Endothelial cell of umbilical vein (primary cell): Measurements from ENCODE around the gene GGACT. TPM values are rescaled to one million over a fixed set of nuclear protein-coding genes. Genes with fewer than 3 reads are reported as not detected.

Experiments
- BruUV-seq: library from RNA; stranded (reverse); fragments of 400-500 nt; replicated peaks from 2 replicates; lab custom pipeline; 2021; lab: Mats Ljungman, UMichigan
- CTCF ChIA-PET: fragments of 300-600, 350-600 bp; sonication (Branson Sonifier 250); formaldehyde crosslinking; loops from one replicate; lab custom pipeline; 2021; ENCODE audit warnings: antibody characterized with exemption, inconsistent platforms; lab: Charles Lee
- POLR2A ChIA-PET: fragments of 300-600, 350-600 bp; sonication (Branson Sonifier 250); formaldehyde crosslinking; loops from one replicate; lab custom pipeline; 2021; ENCODE audit warnings: antibody characterized with exemption, inconsistent platforms; lab: Charles Lee
- DNase-seq: peaks from one replicate; pipeline ENCODE4 v3.0.0-alpha.2; 2011; ENCODE audit warnings: low read depth, low spot score
- FAIRE-seq: peaks from 2 replicates; lab custom pipeline; 2011; peaks lifted over from hg19 to GRCh38; lab: Jason Lieb, UNC
- H2AFZ ChIP-seq: 2 replicates; pipeline ENCODE4 v1.6.0; 2012; ENCODE audit warnings: low read depth, low read length, control low read depth, inconsistent platforms
- H3K27ac ChIP-seq: 2 replicates; pipeline ENCODE4 v1.5.1; 2011; ENCODE audit warnings: low read depth, mild to moderate bottlenecking, control low read depth, low read length, moderate library complexity; ENCODE audit not compliant: insufficient read depth
- H3K27me3 ChIP-seq, 2 experiments: 2 replicates each; pipeline versions ENCODE4 v1.6.0 to v1.6.1; 2011; ENCODE audit warnings: low read length in 2 of 2, mixed read lengths in 1 of 2; ENCODE audit not compliant: control insufficient read depth in 2 of 2, insufficient read depth in 2 of 2
- H3K36me3 ChIP-seq, 2 experiments: 2 replicates in 1 of 2; 3 replicates in 1 of 2; pipeline ENCODE4 v1.5.1; 2011; ENCODE audit warnings: low read length in 2 of 2, mild to moderate bottlenecking in 1 of 2, moderate library complexity in 1 of 2; ENCODE audit not compliant: control insufficient read depth in 2 of 2, insufficient read depth in 2 of 2; ENCODE audit errors: extremely low read depth in 1 of 2
- H3K4me1 ChIP-seq: 3 replicates; pipeline ENCODE4 v1.5.1; 2011; ENCODE audit warnings: mild to moderate bottlenecking, low read length; ENCODE audit not compliant: control insufficient read depth, insufficient read depth; ENCODE audit errors: extremely low read depth
- H3K4me2 ChIP-seq: 2 replicates; pipeline ENCODE4 v1.6.1; 2011; ENCODE audit warnings: low read length, control low read depth, mixed read lengths; ENCODE audit not compliant: insufficient read depth
- H3K4me3 ChIP-seq, 3 experiments: fragments of 200-600 bp in 1 of 3; sonication (generic), shearing (Covaris generic) in 1 of 3; replicated peaks in 1 of 3; 2 replicates each; pipeline ENCODE4 v1.5.1; 2011 to 2016; ENCODE audit warnings: control low read depth in 3 of 3, low read length in 3 of 3, mild to moderate bottlenecking in 2 of 3, inconsistent platforms in 1 of 3, low read depth in 1 of 3, moderate library complexity in 1 of 3; ENCODE audit not compliant: insufficient read depth in 1 of 3
- H3K79me2 ChIP-seq: 2 replicates; pipeline ENCODE4 v1.6.0; 2012; ENCODE audit warnings: low read length, inconsistent platforms; ENCODE audit not compliant: control insufficient read depth, insufficient read depth
- H3K9ac ChIP-seq: replicated peaks from 2 replicates; pipeline ENCODE3; 2011; ENCODE audit warnings: low read length, control low read depth; ENCODE audit not compliant: insufficient read depth; ENCODE audit errors: extremely low read depth
- H3K9me1 ChIP-seq: replicated peaks from 3 replicates; pipeline ENCODE4 v1.6.0; 2011; ENCODE audit warnings: mild to moderate bottlenecking, low read length; ENCODE audit not compliant: control insufficient read depth, insufficient read depth; ENCODE audit errors: extremely low read depth
- H3K9me3 ChIP-seq: replicated peaks from 2 replicates; pipeline ENCODE4 v1.5.1; 2012; ENCODE audit warnings: low read length, inconsistent platforms; ENCODE audit not compliant: control insufficient read depth, insufficient read depth
- H4K20me1 ChIP-seq: replicated peaks from 2 replicates; pipeline ENCODE3; 2011; ENCODE audit warnings: mild to moderate bottlenecking, low read length; ENCODE audit not compliant: control insufficient read depth, insufficient read depth; ENCODE audit errors: extremely low read depth
- CTCF ChIP-seq, 2 donors: IDR thresholded peaks; 1 replicate in 1 of 2; 2 replicates in 1 of 2; pipeline ENCODE4 v1.5.1; 2011; ENCODE audit warnings: low read length in 2 of 2, mild to moderate bottlenecking in 2 of 2, moderate library complexity in 2 of 2, control low read depth in 1 of 2, inconsistent platforms in 1 of 2, low read depth in 1 of 2; ENCODE audit not compliant: insufficient read depth in 1 of 2; ENCODE audit errors: extremely low read depth in 1 of 2
- EZH2 ChIP-seq: IDR thresholded peaks from 2 replicates; pipeline ENCODE4 v1.6.1; 2012; ENCODE audit warnings: borderline replicate concordance, low read depth, mild to moderate bottlenecking, moderate library complexity, low read length, inconsistent platforms; ENCODE audit not compliant: severe bottlenecking
- FOS ChIP-seq: IDR thresholded peaks from 2 replicates; pipeline ENCODE4 v1.6.1; 2011; ENCODE audit warnings: mild to moderate bottlenecking, low read length, moderate library complexity, borderline replicate concordance; ENCODE audit not compliant: insufficient read depth
- JUN ChIP-seq: IDR thresholded peaks from 2 replicates; pipeline ENCODE4 v1.6.1; 2011; ENCODE audit warnings: borderline replicate concordance, low read depth; ENCODE audit not compliant: insufficient read length, insufficient read depth
- MAX ChIP-seq: IDR thresholded peaks from 2 replicates; pipeline ENCODE4 v1.6.1; 2011; ENCODE audit not compliant: insufficient read depth, insufficient read length
- MYC ChIP-seq: IDR thresholded peaks from one replicate; pipeline ENCODE4 v1.6.1; 2011; ENCODE audit warnings: mild to moderate bottlenecking, low read depth, low read length
- POLR2A ChIP-seq: IDR thresholded peaks from 2 replicates; pipeline ENCODE4 v1.6.1; 2012; ENCODE audit warnings: low read depth, mild to moderate bottlenecking, control low read depth, low read length
- POLR2AphosphoS5 ChIP-seq: IDR thresholded peaks from 2 replicates; pipeline ENCODE4 v1.6.1; 2012; ENCODE audit warnings: low read depth, mild to moderate bottlenecking, control low read depth, low read length, moderate library complexity; ENCODE audit not compliant: insufficient read depth
- dilution Hi-C: fragments of 300-500 bp; cut with MboI; formaldehyde crosslinking; loops from one replicate; pipeline ENCODE4 v1.15.0; 2019; ENCODE audit warnings: low sequenced_read_pairs; ENCODE audit not compliant: extremely low pct_ligation_motif_present
- intact Hi-C: fragments of 100-400 bp; cut with micrococcal nuclease; formaldehyde crosslinking; loops from one replicate; pipeline ENCODE4 v1.10.0; 2022
- polyA plus RNA-seq, 4 experiments: library from polyadenylated mRNA; depleted of rRNA in 3 of 4; stranded (reverse) in 3 of 4; unstranded in 1 of 4; fragments of >200 nt; gene quantifications; 2 replicates each; pipeline versions ENCODE4 v1.2.1 to v1.2.3, GENCODE V29; 2011 to 2012; ENCODE audit warnings: missing spikeins in 1 of 4
- total RNA-seq: library from RNA; stranded (reverse); gene quantifications from 2 replicates; pipeline ENCODE4 v1.2.3, GENCODE V29; 2021

Gene GGACT
- total and polyA plus RNA-seq, 2 donors (not counting 3 experiments of a cell fraction or from before 2014, with no cell fraction given): 2.5 to 6.5 TPM

GRCh38 chr13:100502446-100502845 is 86.1 kb downstream of the GGACT start:
- H3K4me1 ChIP-seq: peaks cover 9% of the 10 kb centered on the region
- DNase-seq (no peak), FAIRE-seq (no peak)
- dilution Hi-C loops (no loop called here), intact Hi-C loops (no loop called here)
- TF ChIP-seq MAX (no peak), EZH2 (no peak), FOS (no peak), POLR2A (no peak), MYC (no peak), JUN (no peak), CTCF (IDR thresholded peaks at IDR 0.05; ENCODE audit: extremely low read depth in 1 of 2, insufficient read depth in 1 of 2, low read depth in 1 of 2, low read length in 2 of 2) (no peak), POLR2AphosphoS5 (no peak)
- POLR2A ChIA-PET: no interaction called here
- H3K27ac ChIP-seq: no peak overlapping the region
- H4K20me1 ChIP-seq: no peaks in the 10 kb centered on the region
- CTCF ChIA-PET: interaction anchor here (0.6 to 2.1 kb wide), 3 partner anchors 11 to 886 kb away, joined by 3 to 5 read pairs (median 4); no protein-coding TSS in a partner anchor
- H3K4me2 ChIP-seq: no peak overlapping the region
- no TSS peak for BruUV-seq
- H3K9ac ChIP-seq: no peak overlapping the region
- H3K9me1 ChIP-seq: no peaks in the 10 kb centered on the region
- H3K9me3 ChIP-seq: no peaks in the 10 kb centered on the region
- H3K27me3 ChIP-seq: no peaks in the 10 kb centered on the region
- H3K4me3 ChIP-seq: no peak overlapping the region
- H3K79me2 ChIP-seq: no peaks in the 10 kb centered on the region
- no peak overlapping the region for H2AFZ ChIP-seq
- no peaks in the 10 kb centered on the region for H3K36me3 ChIP-seq
